A549 (cell line): Measurements from ENCODE around the gene LASP1. TPM values are rescaled to one million over a fixed set of nuclear protein-coding genes. Genes with fewer than 3 reads are reported as not detected.
A peak's percentile ranks its signal among the peaks of the same experiment; 100 is the strongest.

ENCODE experiments used
- ATAC-seq, 2 experiments: fragments of 200-7000 bp in 1 of 2; fragments of >200 bp in 1 of 2; cut with Nextera tagmentation in 1 of 2; cut with Tn5 transposase in 1 of 2; 3 replicates each; pipeline versions ENCODE4 v1.8.0 to v1.9.1; 2018 to 2020; ENCODE audit warnings: mild to moderate bottlenecking in 1 of 2, moderate library complexity in 1 of 2
- CTCF ChIA-PET: fragments of 300-600 bp; sonication (Branson Sonifier 250); formaldehyde crosslinking; extraction: SDS; loops from one replicate; lab custom pipeline; 2021; ENCODE audit warnings: antibody characterized with exemption, inconsistent platforms; lab: Yijun Ruan, JAX
- POLR2A ChIA-PET: fragments of 350-600 bp; formaldehyde crosslinking; extraction: SDS; loops from one replicate; lab custom pipeline; 2021; ENCODE audit warnings: antibody characterized with exemption, inconsistent platforms; lab: Yijun Ruan, JAX
- DNase-seq, 2 experiments: peaks; one replicate each; pipeline versions ENCODE4 v3.0.0 to v3.0.0-alpha.2; 2011 to 2016; ENCODE audit warnings: low read depth in 1 of 2, low spot score in 1 of 2
- FAIRE-seq: peaks from 2 replicates; lab custom pipeline; 2011; peaks lifted over from hg19 to GRCh38; lab: Jason Lieb, UNC
- H3K27ac ChIP-seq, 2 experiments: fragments of >200 bp; sonication (Bioruptor Twin); formaldehyde crosslinking; 3 replicates each; pipeline ENCODE4 v1.5.1; 2016 to 2017
- H3K4me1 ChIP-seq: fragments of >200 bp; sonication (Bioruptor Twin); formaldehyde crosslinking; 3 replicates; pipeline ENCODE4 v1.6.1; 2016
- H3K4me2 ChIP-seq: fragments of >200 bp; sonication (Bioruptor Twin); formaldehyde crosslinking; 3 replicates; pipeline ENCODE4 v1.6.1; 2016
- H3K4me3 ChIP-seq: fragments of >200 bp; sonication (Bioruptor Twin); formaldehyde crosslinking; 3 replicates; pipeline ENCODE4 v1.5.1; 2016
- H3K9me3 ChIP-seq: fragments of >200 bp; sonication (Bioruptor Twin); formaldehyde crosslinking; 3 replicates; pipeline ENCODE4 v1.6.1; 2016
- CBX8 ChIP-seq: fragments of 200-600 bp; sonication (generic); IDR thresholded peaks from 2 replicates; pipeline ENCODE4 v1.6.1; 2016
- FOSB ChIP-seq: fragments of 250-450 bp; sonication (Bioruptor Pico); IDR thresholded peaks from 2 replicates; pipeline ENCODE4 v1.5.0; 2020; ENCODE audit warnings: mild to moderate bottlenecking, moderate library complexity
- FOSL2 ChIP-seq, 2 experiments: fragments of 450-650 bp in 1 of 2; fragments of >200 bp in 1 of 2; sonication (Bioruptor Twin) in 1 of 2; formaldehyde crosslinking; IDR thresholded peaks; 2 replicates each; pipeline versions ENCODE4 v1.5.0 to v1.6.1; 2016 to 2020; ENCODE audit warnings: mild to moderate bottlenecking in 1 of 2, moderate library complexity in 1 of 2
- FOXS1 ChIP-seq: fragments of 250-450 bp; sonication (Bioruptor Pico); IDR thresholded peaks from 2 replicates; pipeline ENCODE4 v1.5.0; 2020; ENCODE audit warnings: mild to moderate bottlenecking, moderate library complexity
- GATA3 ChIP-seq: IDR thresholded peaks from 2 replicates; pipeline ENCODE4 v1.6.1; 2012; ENCODE audit warnings: borderline replicate concordance
- HDAC2 ChIP-seq: fragments of 200-600 bp; sonication (generic); IDR thresholded peaks from 2 replicates; pipeline ENCODE4 v1.6.1; 2016
- HOXB13 ChIP-seq: fragments of 250-450 bp; sonication (Bioruptor Pico); IDR thresholded peaks from 2 replicates; pipeline ENCODE4 v1.5.0; 2020; ENCODE audit warnings: low read depth, mild to moderate bottlenecking, moderate library complexity
- HOXB5 ChIP-seq: fragments of 250-450 bp; sonication (Bioruptor Pico); IDR thresholded peaks from 2 replicates; pipeline ENCODE4 v1.5.0; 2020; ENCODE audit warnings: mild to moderate bottlenecking, moderate library complexity
- KDM1A ChIP-seq: fragments of 200-600 bp; sonication (generic); IDR thresholded peaks from 2 replicates; pipeline ENCODE4 v1.6.1; 2016; ENCODE audit warnings: low read depth, mild to moderate bottlenecking
- MYC ChIP-seq: IDR thresholded peaks from 2 replicates; pipeline ENCODE4 v1.6.1; 2012; ENCODE audit warnings: mild to moderate bottlenecking, inconsistent platforms, low read length, improper control_type of control experiment, borderline replicate concordance
- NFE2L2 ChIP-seq: fragments of 150-350 bp; conservative IDR thresholded peaks from 2 replicates; pipeline ENCODE4 v1.6.1; 2014; ENCODE audit warnings: low read length
- NPAS2 ChIP-seq: fragments of 250-450 bp; sonication (Bioruptor Pico); IDR thresholded peaks from 2 replicates; pipeline ENCODE4 v1.8.0; 2022; ENCODE audit warnings: mild to moderate bottlenecking, moderate library complexity, borderline replicate concordance
- NR3C1 ChIP-seq: fragments of >200 bp; sonication (Bioruptor Twin); formaldehyde crosslinking; IDR thresholded peaks from 3 replicates; pipeline ENCODE4 v1.6.1; 2017
- POLR2AphosphoS2 ChIP-seq: conservative IDR thresholded peaks from 2 replicates; pipeline ENCODE4 v1.6.1; 2012; ENCODE audit warnings: low read length, improper control_type of control experiment, inconsistent platforms
- RAD21 ChIP-seq, 2 experiments: fragments of >200 bp in 1 of 2; sonication (Bioruptor Twin) in 1 of 2; formaldehyde crosslinking in 1 of 2; IDR thresholded peaks in 1 of 2; conservative IDR thresholded peaks in 1 of 2; 2 replicates in 1 of 2; 3 replicates in 1 of 2; pipeline ENCODE4 v1.6.1; 2012 to 2018; ENCODE audit warnings: inconsistent platforms in 1 of 2
- RFX5 ChIP-seq: fragments of 450-650 bp; IDR thresholded peaks from 2 replicates; pipeline ENCODE4 v1.7.1; 2014; ENCODE audit warnings: antibody characterized with exemption, mild to moderate bottlenecking, moderate library complexity
- RNF2 ChIP-seq: fragments of 200-600 bp; sonication (generic); IDR thresholded peaks from 2 replicates; pipeline ENCODE4 v1.6.1; 2016; ENCODE audit warnings: low read depth, mild to moderate bottlenecking, antibody characterized with exemption, moderate library complexity, borderline replicate concordance
- SMC3 ChIP-seq: fragments of >200 bp; sonication (Bioruptor Twin); formaldehyde crosslinking; IDR thresholded peaks from 3 replicates; pipeline ENCODE4 v1.6.1; 2018; ENCODE audit warnings: inconsistent platforms
- ZFP36 ChIP-seq: fragments of 450-650 bp; IDR thresholded peaks from 2 replicates; pipeline ENCODE4 v1.6.1; 2014; ENCODE audit warnings: borderline replicate concordance; ENCODE audit not compliant: partially characterized antibody
- ZNF302 ChIP-seq: fragments of 250-450 bp; sonication (Bioruptor Pico); IDR thresholded peaks from 2 replicates; pipeline ENCODE4 v1.9.0; 2021; ENCODE audit warnings: inconsistent platforms, mild to moderate bottlenecking, moderate library complexity
- ZSCAN20 ChIP-seq: fragments of 250-450 bp; sonication (Bioruptor Pico); IDR thresholded peaks from 2 replicates; pipeline ENCODE4 v1.8.0; 2022; ENCODE audit warnings: mild to moderate bottlenecking, moderate library complexity
- WGBS: methylation state at CpG from one replicate; pipeline ENCODE4 v1.1.6; 2017; ENCODE audit errors: missing lambda C conversion rate; 5-methylcytosine and 5-hydroxymethylcytosine counted together
- polyA plus RNA-seq, 4 experiments: library from polyadenylated mRNA; depleted of rRNA in 3 of 4; stranded (reverse); fragments of >200 nt; fragmentation: RNase III in 1 of 4; extraction: RNeasy Plus Mini Kit Qiagen cat#74134 plus additional on column Dnase treatment in 1 of 4; gene quantifications; 2 replicates in 3 of 4; 3 replicates in 1 of 4; pipeline ENCODE4 v1.2.3, GENCODE V29; 2011 to 2017
- TF ChIP-seq, protein P1 (sequence below): IDR thresholded peaks from 2 replicates; pipeline ENCODE4 v1.6.1; 2012; ENCODE audit warnings: low read depth, borderline replicate concordance
- TF ChIP-seq, protein P2 (sequence below): IDR thresholded peaks from 2 replicates; pipeline ENCODE4 v1.6.1; 2012
- TF ChIP-seq, protein P3 (sequence below): fragments of 150-350 bp; IDR thresholded peaks from 2 replicates; pipeline ENCODE4 v1.6.1; 2014; ENCODE audit warnings: low read depth, mild to moderate bottlenecking, low read length

Gene LASP1
- polyA plus RNA-seq, 2 of the 4 experiments (the other 2 are of a cell fraction) = 145 to 281 TPM

DNA sequence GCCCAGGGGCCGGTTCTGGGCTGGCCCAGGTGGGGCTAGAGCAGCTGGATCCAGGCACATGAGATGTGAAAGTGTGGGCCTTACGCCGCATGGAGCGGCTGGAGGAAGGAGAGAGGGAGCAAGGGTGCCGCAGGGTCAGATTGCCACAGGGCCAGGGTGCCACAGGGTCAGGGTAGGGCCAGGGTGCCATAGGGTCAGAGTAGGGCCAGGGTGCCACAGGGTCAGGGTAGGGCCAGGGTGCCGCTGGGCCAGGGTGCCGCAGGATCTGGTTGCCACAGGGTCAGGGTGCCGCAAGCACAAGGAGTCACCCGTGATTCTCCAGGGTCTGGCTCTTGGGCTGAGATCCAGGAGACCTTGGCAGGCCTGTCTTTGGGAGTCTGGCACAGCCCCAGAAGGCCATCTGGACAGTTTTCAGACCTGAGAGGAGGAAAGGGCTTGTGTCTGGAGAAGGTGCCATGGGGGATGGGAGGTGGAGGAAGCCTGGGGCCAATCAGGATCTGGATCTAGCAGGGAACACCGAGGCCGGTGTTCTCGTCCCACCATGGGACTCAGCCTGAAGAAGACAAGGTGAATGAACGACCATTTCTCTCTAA, 42.5 kb downstream of the LASP1 start:
- no peak for ATAC-seq
- CTCF ChIA-PET = interaction anchor here (0.9 to 11.8 kb wide), 5 partner anchors 10 to 332 kb away, joined by 3 to 90 read pairs (median 3); partner anchors contain the start of gene LASP1

DNA sequence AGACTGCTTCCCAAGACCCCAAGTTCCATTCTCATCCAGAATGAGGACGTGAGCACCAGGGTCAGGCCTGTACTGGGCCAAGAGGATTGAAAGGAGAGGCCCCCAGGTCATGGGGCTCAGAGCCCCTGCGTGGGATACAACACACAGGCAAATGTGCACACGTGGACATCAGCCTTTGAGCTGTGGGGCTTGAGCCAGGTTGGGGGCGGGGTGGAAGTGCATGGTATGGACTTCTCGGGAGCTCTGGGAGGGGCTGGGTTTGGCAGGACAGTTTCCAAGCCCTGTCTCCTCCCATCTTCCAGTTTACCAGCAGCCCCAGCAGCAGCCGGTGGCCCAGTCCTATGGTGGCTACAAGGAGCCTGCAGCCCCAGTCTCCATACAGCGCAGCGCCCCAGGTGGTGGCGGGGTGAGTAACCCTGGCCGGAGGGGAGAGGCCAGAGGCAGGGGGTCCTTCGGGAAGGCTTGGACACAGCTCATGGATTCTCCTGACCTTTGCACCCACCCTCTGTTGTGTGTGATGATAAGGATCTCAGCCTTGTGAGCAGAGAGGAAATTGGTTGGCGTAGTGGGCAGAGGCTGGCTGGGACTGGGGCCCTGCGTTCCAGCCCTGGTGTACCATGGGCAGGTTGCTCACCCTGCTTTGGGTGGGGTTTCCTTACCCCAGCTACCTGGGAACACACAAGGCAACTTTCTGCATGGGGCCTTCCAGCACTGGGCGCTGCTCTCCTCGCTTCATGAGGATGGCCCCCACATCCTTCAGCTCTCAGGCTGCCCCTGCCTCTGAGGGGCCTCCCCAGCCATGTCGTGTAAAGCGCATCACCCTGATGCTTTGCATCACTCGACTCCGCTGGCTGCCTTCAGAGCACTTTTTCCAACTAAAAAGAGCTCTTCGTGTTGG, 45.1 kb downstream of the LASP1 start:
- DNase-seq (peak in 1 of 2 experiments; percentile 51), ATAC-seq (peak; percentile 21 to 58; a peak in 4 of 6 replicates), FAIRE-seq (no peak)
- Histone ChIP-seq H3K4me2 (no peak overlapping the region), H3K9me3 (no peaks in the 10 kb centered on the region), H3K4me1 (peaks cover 34% of the 10 kb centered on the region), H3K27ac (peak overlapping the region in 1 of 2 experiments; percentile 48; a peak in 2 of 6 replicates), H3K4me3 (no peak overlapping the region)
- WGBS = 84% methylated on average over 20 of the region's 20 CpGs
- ChIA-PET CTCF (interaction anchor here (0.8 to 11.8 kb wide), 8 partner anchors 8 to 238 kb away, joined by 3 to 90 read pairs (median 4); partner anchors contain the start of gene LASP1), POLR2A (no interaction called here)
- TF ChIP-seq FOXS1 (CRISPR knock-in tag) = no peak
- no peak for TF ChIP-seq RFX5
- TF ChIP-seq, protein P1, sequence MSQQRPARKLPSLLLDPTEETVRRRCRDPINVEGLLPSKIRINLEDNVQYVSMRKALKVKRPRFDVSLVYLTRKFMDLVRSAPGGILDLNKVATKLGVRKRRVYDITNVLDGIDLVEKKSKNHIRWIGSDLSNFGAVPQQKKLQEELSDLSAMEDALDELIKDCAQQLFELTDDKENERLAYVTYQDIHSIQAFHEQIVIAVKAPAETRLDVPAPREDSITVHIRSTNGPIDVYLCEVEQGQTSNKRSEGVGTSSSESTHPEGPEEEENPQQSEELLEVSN = no peak
- TF ChIP-seq ZSCAN20 = no peak
- TF ChIP-seq NFE2L2 = no peak
- TF ChIP-seq, protein P2, sequence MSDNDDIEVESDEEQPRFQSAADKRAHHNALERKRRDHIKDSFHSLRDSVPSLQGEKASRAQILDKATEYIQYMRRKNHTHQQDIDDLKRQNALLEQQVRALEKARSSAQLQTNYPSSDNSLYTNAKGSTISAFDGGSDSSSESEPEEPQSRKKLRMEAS = no peak
- TF ChIP-seq GATA3 = peak; percentile 30; the same call in 1 of the 2 replicates
- TF ChIP-seq MYC = no peak

More for the DNA sequence above, 42.5 kb downstream of the LASP1 start:
- DNase-seq (no peak), FAIRE-seq (no peak)
- TF ChIP-seq POLR2AphosphoS2 (no peak), FOSB (CRISPR knock-in tag) (no peak), NPAS2 (CRISPR knock-in tag) (no peak), ZFP36 (no peak), RNF2 (no peak), NR3C1 (no peak), KDM1A (no peak), RAD21 (conservative IDR thresholded peaks at IDR 0.05 in 1 of 2, IDR thresholded peaks at IDR 0.05 in 1 of 2) (no peak), SMC3 (no peak), HOXB13 (CRISPR knock-in tag) (no peak), ZNF302 (CRISPR knock-in tag) (no peak), HOXB5 (CRISPR knock-in tag) (no peak), HDAC2 (no peak), NFE2L2 (no peak), CBX8 (no peak), FOSL2 (IDR thresholded peaks at IDR 0.05) (no peak), FOSL2 (CRISPR knock-in tag; IDR thresholded peaks at IDR 0.05) (no peak)
- TF ChIP-seq, protein P3, sequence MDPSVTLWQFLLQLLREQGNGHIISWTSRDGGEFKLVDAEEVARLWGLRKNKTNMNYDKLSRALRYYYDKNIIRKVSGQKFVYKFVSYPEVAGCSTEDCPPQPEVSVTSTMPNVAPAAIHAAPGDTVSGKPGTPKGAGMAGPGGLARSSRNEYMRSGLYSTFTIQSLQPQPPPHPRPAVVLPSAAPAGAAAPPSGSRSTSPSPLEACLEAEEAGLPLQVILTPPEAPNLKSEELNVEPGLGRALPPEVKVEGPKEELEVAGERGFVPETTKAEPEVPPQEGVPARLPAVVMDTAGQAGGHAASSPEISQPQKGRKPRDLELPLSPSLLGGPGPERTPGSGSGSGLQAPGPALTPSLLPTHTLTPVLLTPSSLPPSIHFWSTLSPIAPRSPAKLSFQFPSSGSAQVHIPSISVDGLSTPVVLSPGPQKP = no peak
- H3K4me3 ChIP-seq = no peak overlapping the region
- H3K4me2 ChIP-seq = no peak overlapping the region
- no peaks in the 10 kb centered on the region for H3K9me3 ChIP-seq
- 90% methylated on average over 13 of the region's 13 CpGs for WGBS
- H3K4me1 ChIP-seq = peaks cover 34% of the 10 kb centered on the region
- POLR2A ChIA-PET = no interaction called here
- H3K27ac ChIP-seq = peak overlapping the region in 1 of 2 experiments; percentile 39; a peak in 1 of 6 replicates
